GM06990 (cell line): ENCODE measurements around the gene MCM3AP.
"Not testable (repeated sequence)": the region's sequence is repeated elsewhere in the genome, so short reads cannot be mapped to it uniquely, and the experiment has no call there.

ENCODE experiments used
- DNase-seq: peaks from one replicate; pipeline ENCODE4 v3.0.0-alpha.2; 2011; ENCODE audit not compliant: insufficient read length; ENCODE audit errors: extremely low read depth
- H3K27me3 ChIP-seq: replicated peaks from 2 replicates; pipeline ENCODE4 v1.6.0; 2011; ENCODE audit warnings: low read length; ENCODE audit not compliant: control insufficient read depth, insufficient read depth
- H3K36me3 ChIP-seq: 2 replicates; pipeline ENCODE4 v1.5.1; 2011; ENCODE audit warnings: low read length; ENCODE audit not compliant: control insufficient read depth, insufficient read depth
- H3K4me3 ChIP-seq: replicated peaks from 2 replicates; pipeline ENCODE4 v1.5.1; 2011; ENCODE audit warnings: low read depth, mild to moderate bottlenecking, control low read depth, low read length
- TF ChIP-seq, protein P1 (sequence below): IDR thresholded peaks from 2 replicates; pipeline ENCODE4 v1.5.1; 2011; ENCODE audit warnings: low read length, control low read depth, mild to moderate bottlenecking, inconsistent platforms; ENCODE audit not compliant: insufficient read depth, poor library complexity, severe bottlenecking

Gene MCM3AP

DNA sequence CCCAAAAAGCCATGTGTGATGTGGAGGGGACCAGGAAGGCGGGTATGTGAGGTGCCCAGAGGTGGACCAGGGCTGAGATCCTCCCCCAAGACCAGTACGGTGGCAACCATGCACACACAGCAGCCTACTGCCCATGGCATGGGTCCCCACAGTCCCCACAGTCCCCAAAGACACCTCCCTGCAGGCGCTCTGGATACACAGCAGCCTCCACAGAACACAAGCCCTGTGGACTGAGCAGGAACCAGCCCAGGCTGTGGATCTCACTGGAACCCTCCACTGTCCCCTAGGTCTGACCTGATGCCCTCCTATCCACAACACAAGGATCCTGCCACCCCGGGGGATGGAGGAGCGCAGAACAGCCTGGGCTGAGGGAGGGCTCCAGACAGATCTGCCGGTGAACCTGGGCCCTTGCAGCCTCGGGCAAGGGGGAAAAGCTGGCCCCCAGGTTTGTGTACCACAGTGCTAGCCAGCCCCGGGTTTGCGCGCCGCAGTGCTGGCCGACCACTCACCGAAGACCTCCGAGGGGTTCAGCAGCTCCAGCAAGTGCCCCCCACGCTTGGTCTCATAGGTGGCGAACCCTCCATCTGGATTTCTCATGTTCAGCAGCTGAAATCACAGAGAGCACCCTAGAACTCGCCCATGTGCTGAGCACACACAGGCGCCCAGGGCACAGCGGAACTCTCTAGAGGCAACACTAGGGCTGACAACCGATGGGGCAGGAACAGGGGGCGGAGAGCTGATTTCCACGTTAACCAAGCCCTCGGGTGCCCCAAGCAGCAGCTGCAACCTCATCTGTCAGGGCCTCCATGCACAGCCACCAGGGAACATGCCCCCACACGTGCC, 79.0 kb downstream of the MCM3AP start:
- DNase-seq = no peak
- no peak overlapping the region for H3K4me3 ChIP-seq
- peaks cover 8% of the 10 kb centered on the region for H3K36me3 ChIP-seq
- TF ChIP-seq, protein P1, sequence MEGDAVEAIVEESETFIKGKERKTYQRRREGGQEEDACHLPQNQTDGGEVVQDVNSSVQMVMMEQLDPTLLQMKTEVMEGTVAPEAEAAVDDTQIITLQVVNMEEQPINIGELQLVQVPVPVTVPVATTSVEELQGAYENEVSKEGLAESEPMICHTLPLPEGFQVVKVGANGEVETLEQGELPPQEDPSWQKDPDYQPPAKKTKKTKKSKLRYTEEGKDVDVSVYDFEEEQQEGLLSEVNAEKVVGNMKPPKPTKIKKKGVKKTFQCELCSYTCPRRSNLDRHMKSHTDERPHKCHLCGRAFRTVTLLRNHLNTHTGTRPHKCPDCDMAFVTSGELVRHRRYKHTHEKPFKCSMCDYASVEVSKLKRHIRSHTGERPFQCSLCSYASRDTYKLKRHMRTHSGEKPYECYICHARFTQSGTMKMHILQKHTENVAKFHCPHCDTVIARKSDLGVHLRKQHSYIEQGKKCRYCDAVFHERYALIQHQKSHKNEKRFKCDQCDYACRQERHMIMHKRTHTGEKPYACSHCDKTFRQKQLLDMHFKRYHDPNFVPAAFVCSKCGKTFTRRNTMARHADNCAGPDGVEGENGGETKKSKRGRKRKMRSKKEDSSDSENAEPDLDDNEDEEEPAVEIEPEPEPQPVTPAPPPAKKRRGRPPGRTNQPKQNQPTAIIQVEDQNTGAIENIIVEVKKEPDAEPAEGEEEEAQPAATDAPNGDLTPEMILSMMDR = no peak
- no peaks in the 10 kb centered on the region for H3K27me3 ChIP-seq

DNA sequence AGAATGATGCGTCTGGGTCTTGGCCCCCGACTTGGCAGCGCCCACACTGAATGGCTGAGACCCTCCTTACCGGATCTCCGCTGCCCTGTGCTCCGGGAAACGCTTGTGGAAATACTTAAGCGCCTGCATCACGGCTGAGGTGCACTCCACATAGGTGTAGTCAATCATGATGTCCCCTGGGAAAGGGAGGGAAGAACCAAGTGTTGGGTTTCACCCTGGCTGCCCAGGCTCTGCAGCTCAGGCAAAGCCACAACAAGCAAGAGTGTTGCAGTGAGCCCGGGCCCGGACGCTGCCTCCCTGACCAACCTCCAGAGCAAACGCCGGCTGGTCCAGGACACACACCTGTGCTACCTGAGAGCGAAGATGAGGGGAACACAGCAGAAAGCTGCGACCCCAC, 79.6 kb downstream of the MCM3AP start:
- no peak for DNase-seq

DNA sequence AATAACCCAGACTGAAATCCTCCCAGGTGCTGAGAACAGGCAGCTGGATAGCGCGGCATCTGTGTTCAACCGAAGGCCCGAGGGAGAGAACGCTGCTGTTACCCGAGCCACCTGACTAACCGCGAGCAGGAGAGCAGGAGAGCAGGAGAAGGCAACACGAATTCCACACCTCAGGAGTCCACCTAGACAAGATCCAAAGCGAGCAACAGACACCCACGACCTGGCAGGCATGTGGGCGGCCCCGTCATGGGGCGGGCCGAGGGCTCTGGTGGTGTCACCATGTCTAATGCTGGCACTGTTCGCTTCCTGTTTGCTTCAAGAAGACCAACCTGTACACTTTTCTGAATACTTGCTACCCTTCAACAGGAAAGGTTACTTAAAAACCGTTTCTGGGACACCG, 80.2 kb downstream of the MCM3AP start:
- TF ChIP-seq, protein P1 = no peak

More for the DNA sequence above, 79.6 kb downstream of the MCM3AP start:
- H3K27me3 ChIP-seq = no peaks in the 10 kb centered on the region
- TF ChIP-seq, protein P1 = no peak
- H3K36me3 ChIP-seq = peaks cover 8% of the 10 kb centered on the region
- no peak overlapping the region for H3K4me3 ChIP-seq

DNA sequence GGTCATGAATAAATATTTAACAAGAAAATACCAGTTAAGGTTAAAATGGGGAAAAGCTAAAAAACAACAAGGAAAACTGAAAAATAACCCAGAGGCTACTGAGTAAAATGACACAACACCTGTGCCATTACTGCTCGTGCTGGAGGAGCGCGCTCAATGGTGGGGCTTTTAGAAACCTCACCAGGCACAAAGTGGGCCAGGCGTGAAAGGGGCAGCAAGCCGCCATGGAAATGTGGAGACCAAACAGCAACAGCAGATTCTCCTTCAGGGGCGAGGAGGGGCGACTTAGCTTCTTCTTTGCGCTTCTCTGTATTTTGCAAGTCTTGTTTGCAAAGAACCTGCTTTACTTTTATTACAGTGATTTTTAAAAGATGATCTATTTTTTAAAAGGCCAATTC, 82.2 kb downstream of the MCM3AP start:
- peaks cover 10% of the 10 kb centered on the region for H3K36me3 ChIP-seq
- TF ChIP-seq, protein P1 = no peak
- H3K27me3 ChIP-seq = no peaks in the 10 kb centered on the region
- H3K4me3 ChIP-seq = no peak overlapping the region
- no peak for DNase-seq

More for the DNA sequence above, 80.2 kb downstream of the MCM3AP start:
- no peak for DNase-seq
- H3K36me3 ChIP-seq = peaks cover 8% of the 10 kb centered on the region
- no peaks in the 10 kb centered on the region for H3K27me3 ChIP-seq
- no peak overlapping the region for H3K4me3 ChIP-seq

DNA sequence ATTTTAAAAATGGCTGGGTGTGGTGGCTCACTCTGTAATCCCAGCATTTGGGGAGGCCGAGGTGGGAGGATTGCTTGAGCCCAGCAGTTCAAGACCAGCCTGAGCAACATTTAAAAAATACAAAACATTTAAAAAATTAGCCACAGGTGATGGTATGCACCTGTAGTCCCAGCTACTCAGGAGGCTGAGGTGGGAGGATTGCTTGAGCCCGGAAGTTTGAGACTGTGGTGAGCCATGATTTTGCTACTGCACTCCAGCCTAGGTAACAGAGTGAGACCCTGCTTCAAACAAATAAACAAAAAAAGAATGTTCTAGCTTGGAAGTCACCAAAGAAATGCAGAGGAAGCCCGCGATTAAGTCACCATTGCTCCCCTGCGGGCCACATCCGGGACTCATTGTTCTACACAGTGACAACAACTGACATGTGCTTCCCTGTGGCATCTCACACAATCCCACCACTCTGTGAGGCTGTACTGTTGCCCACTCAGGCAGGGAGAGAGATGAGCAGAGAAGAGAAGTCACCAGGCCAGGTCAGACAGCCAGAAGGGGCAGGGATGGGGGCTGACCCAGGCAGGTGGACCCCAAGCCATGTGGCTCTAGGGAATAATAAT, 82.7 kb downstream of the MCM3AP start:
- no peak for DNase-seq
- Histone ChIP-seq H3K27me3 (no peaks in the 10 kb centered on the region), H3K4me3 (no peak overlapping the region), H3K36me3 (peaks cover 10% of the 10 kb centered on the region)
- TF ChIP-seq, protein P1 = no peak

DNA sequence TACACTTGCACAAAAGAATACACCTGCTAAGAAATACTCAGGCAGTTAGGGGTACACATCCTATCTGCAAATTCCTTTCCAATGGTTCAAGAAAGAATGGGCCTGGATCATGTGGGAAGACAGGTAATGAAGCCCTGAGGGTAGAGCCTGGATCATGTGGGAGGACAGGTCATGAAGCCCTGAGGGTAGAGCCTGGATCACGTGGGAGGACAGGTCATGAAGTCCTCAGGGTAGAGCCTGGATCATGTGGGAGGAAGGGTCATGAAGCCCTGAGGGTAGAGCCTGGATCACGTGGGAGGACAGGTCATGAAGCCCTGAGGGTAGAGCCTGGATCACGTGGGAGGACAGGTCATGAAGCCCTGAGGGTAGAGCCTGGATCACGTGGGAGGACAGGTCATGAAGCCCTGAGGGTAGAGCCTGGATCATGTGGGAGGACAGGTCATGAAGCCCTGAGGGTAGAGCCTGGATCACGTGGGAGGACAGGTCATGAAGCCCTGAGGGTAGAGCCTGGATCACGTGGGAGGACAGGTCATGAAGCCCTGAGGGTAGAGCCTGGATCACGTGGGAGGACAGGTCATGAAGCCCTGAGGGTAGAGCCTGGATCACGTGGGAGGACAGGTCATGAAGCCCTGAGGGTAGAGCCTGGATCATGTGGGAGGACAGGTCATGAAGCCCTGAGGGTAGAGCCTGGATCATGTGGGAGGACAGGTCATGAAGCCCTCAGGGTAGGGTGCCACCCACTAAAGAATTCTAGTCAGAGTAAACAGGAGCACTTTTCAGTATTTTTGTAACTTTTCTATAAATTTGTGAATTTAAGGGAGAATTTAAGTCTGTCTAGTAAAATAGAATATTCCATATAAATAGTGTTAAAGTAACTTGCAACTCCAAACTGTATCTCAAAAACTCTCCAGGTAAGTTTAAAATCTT, 84.3 kb downstream of the MCM3AP start:
- H3K36me3 ChIP-seq, H3K4me3 ChIP-seq, DNase-seq, H3K27me3 ChIP-seq: not testable (repeated sequence)
